HepG2 (cell line): Measurements from ENCODE around the gene DUT. TPM values are rescaled to one million over a fixed set of nuclear protein-coding genes. Genes with fewer than 3 reads are reported as not detected.

ENCODE experiments used
- AFF4 ChIP-seq: sonication (generic); formaldehyde crosslinking; IDR thresholded peaks from 2 replicates; pipeline ENCODE4 v1.4.0; 2020; ENCODE audit warnings: missing genetic modification reagents
- BHLHE40 ChIP-seq: IDR thresholded peaks from 2 replicates; pipeline ENCODE4 v1.6.1; 2011; ENCODE audit warnings: low read length, improper control_type of control experiment
- MAZ ChIP-seq, 2 experiments: sonication (generic) in 1 of 2; formaldehyde crosslinking in 1 of 2; IDR thresholded peaks; 2 replicates each; pipeline versions ENCODE4 v1.5.0 to v1.6.1; 2012 to 2020; ENCODE audit warnings: low read depth in 2 of 2, mild to moderate bottlenecking in 2 of 2, borderline replicate concordance in 1 of 2, improper control_type of control experiment in 1 of 2, low read length in 1 of 2, missing genetic modification reagents in 1 of 2, moderate library complexity in 1 of 2
- MBD4 ChIP-seq: IDR thresholded peaks from 2 replicates; pipeline ENCODE4 v1.6.1; 2012; ENCODE audit warnings: low read length, inconsistent platforms, borderline replicate concordance
- SMC3 ChIP-seq: IDR thresholded peaks from 2 replicates; pipeline ENCODE4 v1.6.1; 2011; ENCODE audit warnings: low read length, improper control_type of control experiment
- YEATS2 ChIP-seq: sonication (generic); formaldehyde crosslinking; IDR thresholded peaks from 2 replicates; pipeline ENCODE4 v1.4.0; 2020; ENCODE audit warnings: missing genetic modification reagents, borderline replicate concordance
- ZBTB21 ChIP-seq: sonication (generic); formaldehyde crosslinking; IDR thresholded peaks from 2 replicates; pipeline ENCODE4 v1.4.0; 2020; ENCODE audit warnings: missing genetic modification reagents
- ZEB1 ChIP-seq: IDR thresholded peaks from 2 replicates; pipeline ENCODE4 v1.6.1; 2012; ENCODE audit warnings: mild to moderate bottlenecking, low read depth, inconsistent platforms; ENCODE audit not compliant: insufficient replicate concordance
- ZNF629 ChIP-seq: sonication (generic); formaldehyde crosslinking; conservative IDR thresholded peaks from 2 replicates; pipeline ENCODE4 v1.5.0; 2020; ENCODE audit warnings: missing genetic modification reagents
- ZNF713 ChIP-seq: sonication (generic); formaldehyde crosslinking; IDR thresholded peaks from 2 replicates; pipeline ENCODE4 v1.4.0; 2020; ENCODE audit warnings: mild to moderate bottlenecking, missing genetic modification reagents
- polyA plus RNA-seq, 8 experiments: library from polyadenylated mRNA; depleted of rRNA in 3 of 8; stranded (reverse) in 7 of 8; unstranded in 1 of 8; fragments of >200 nt; fragmentation: Illumina TruSeq in 4 of 8; extraction: Trizol in 4 of 8; gene quantifications; 2 replicates each; pipeline versions ENCODE4 v1.2.1 to v1.2.3, GENCODE V29; 2011 to 2016; ENCODE audit warnings: low read depth in 4 of 8, missing spikeins in 1 of 8, mixed read lengths in 1 of 8; ENCODE audit not compliant: insufficient read depth in 1 of 8
- total RNA-seq, 5 experiments: library from RNA; depleted of rRNA; stranded (reverse); fragments of >200 nt; fragmentation: Illumina TruSeq; extraction: Trizol; gene quantifications; 2 replicates each; pipeline ENCODE4 v1.2.3, GENCODE V29; 2016; ENCODE audit warnings: low read depth in 1 of 5
- TF ChIP-seq, protein P1 (sequence below): sonication (generic); formaldehyde crosslinking; IDR thresholded peaks from 2 replicates; pipeline ENCODE4 v1.4.0; 2020; ENCODE audit warnings: missing genetic modification reagents, mild to moderate bottlenecking, borderline replicate concordance
- TF ChIP-seq, protein P2 (sequence below): sonication (generic); formaldehyde crosslinking; IDR thresholded peaks from 2 replicates; pipeline ENCODE4 v1.4.0; 2020; ENCODE audit warnings: missing genetic modification reagents; ENCODE audit errors: not compliant biosample characterization
- TF ChIP-seq, protein P3 (sequence below), 2 experiments: IDR thresholded peaks; 2 replicates each; pipeline ENCODE4 v1.6.1; 2011 to 2012; ENCODE audit warnings: low read length in 2 of 2, borderline replicate concordance in 1 of 2, low read depth in 1 of 2, mild to moderate bottlenecking in 1 of 2, moderate library complexity in 1 of 2
- TF ChIP-seq, protein P4 (sequence below): sonication (generic); formaldehyde crosslinking; IDR thresholded peaks from 2 replicates; pipeline ENCODE4 v1.8.0; 2022; ENCODE audit warnings: mild to moderate bottlenecking, missing genetic modification reagents, moderate library complexity

Gene DUT
- total and polyA plus RNA-seq, 2 of the 13 experiments (the other 11 are each of a cell fraction or from before 2014, with no cell fraction given): 36.7 to 131 TPM

DNA sequence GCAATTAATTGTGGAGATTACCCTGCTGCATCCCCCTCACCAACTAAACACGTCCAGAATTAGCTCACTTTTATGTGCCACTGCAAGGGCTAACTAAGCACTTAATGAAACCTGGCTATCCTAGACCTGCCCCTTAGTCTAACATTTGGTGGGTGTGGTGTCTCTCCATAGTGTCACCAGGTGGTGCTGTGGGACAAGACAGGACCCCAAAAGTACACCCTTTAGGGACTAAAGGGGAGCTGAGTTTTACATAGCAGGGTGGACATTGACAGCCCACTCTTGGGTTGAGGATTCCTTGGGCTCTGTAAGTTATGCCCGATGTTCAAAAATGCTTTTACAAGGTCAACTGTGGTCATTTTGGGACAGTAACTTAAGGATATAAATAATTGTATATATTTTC is 5.7 kb downstream of the DUT start (continued):
- TF ChIP-seq, protein P1, sequence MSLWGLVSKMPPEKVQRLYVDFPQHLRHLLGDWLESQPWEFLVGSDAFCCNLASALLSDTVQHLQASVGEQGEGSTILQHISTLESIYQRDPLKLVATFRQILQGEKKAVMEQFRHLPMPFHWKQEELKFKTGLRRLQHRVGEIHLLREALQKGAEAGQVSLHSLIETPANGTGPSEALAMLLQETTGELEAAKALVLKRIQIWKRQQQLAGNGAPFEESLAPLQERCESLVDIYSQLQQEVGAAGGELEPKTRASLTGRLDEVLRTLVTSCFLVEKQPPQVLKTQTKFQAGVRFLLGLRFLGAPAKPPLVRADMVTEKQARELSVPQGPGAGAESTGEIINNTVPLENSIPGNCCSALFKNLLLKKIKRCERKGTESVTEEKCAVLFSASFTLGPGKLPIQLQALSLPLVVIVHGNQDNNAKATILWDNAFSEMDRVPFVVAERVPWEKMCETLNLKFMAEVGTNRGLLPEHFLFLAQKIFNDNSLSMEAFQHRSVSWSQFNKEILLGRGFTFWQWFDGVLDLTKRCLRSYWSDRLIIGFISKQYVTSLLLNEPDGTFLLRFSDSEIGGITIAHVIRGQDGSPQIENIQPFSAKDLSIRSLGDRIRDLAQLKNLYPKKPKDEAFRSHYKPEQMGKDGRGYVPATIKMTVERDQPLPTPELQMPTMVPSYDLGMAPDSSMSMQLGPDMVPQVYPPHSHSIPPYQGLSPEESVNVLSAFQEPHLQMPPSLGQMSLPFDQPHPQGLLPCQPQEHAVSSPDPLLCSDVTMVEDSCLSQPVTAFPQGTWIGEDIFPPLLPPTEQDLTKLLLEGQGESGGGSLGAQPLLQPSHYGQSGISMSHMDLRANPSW (CRISPR knock-in tag): no peak
- TF ChIP-seq, protein P2, sequence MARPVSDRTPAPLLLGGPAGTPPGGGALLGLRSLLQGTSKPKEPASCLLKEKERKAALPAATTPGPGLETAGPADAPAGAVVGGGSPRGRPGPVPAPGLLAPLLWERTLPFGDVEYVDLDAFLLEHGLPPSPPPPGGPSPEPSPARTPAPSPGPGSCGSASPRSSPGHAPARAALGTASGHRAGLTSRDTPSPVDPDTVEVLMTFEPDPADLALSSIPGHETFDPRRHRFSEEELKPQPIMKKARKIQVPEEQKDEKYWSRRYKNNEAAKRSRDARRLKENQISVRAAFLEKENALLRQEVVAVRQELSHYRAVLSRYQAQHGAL (CRISPR knock-in tag): no peak
- TF ChIP-seq BHLHE40 (no peak), MBD4 (no peak), ZEB1 (no peak), ZBTB21 (CRISPR knock-in tag) (no peak), MAZ (IDR thresholded peaks at IDR 0.05; ENCODE audit: borderline replicate concordance, low read depth, low read length) (no peak), MAZ (CRISPR knock-in tag; IDR thresholded peaks at IDR 0.05; ENCODE audit: low read depth) (no peak), ZNF713 (CRISPR knock-in tag) (no peak), AFF4 (CRISPR knock-in tag) (no peak), YEATS2 (CRISPR knock-in tag) (no peak), ZNF629 (no peak), SMC3 (peak; percentile 36; the same call in 1 of the 2 replicates)
- TF ChIP-seq, protein P3, sequence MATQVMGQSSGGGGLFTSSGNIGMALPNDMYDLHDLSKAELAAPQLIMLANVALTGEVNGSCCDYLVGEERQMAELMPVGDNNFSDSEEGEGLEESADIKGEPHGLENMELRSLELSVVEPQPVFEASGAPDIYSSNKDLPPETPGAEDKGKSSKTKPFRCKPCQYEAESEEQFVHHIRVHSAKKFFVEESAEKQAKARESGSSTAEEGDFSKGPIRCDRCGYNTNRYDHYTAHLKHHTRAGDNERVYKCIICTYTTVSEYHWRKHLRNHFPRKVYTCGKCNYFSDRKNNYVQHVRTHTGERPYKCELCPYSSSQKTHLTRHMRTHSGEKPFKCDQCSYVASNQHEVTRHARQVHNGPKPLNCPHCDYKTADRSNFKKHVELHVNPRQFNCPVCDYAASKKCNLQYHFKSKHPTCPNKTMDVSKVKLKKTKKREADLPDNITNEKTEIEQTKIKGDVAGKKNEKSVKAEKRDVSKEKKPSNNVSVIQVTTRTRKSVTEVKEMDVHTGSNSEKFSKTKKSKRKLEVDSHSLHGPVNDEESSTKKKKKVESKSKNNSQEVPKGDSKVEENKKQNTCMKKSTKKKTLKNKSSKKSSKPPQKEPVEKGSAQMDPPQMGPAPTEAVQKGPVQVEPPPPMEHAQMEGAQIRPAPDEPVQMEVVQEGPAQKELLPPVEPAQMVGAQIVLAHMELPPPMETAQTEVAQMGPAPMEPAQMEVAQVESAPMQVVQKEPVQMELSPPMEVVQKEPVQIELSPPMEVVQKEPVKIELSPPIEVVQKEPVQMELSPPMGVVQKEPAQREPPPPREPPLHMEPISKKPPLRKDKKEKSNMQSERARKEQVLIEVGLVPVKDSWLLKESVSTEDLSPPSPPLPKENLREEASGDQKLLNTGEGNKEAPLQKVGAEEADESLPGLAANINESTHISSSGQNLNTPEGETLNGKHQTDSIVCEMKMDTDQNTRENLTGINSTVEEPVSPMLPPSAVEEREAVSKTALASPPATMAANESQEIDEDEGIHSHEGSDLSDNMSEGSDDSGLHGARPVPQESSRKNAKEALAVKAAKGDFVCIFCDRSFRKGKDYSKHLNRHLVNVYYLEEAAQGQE (IDR thresholded peaks at IDR 0.05; ENCODE audit: borderline replicate concordance in 1 of 2, low read depth in 1 of 2, low read length in 2 of 2): no peak
- TF ChIP-seq, protein P4, sequence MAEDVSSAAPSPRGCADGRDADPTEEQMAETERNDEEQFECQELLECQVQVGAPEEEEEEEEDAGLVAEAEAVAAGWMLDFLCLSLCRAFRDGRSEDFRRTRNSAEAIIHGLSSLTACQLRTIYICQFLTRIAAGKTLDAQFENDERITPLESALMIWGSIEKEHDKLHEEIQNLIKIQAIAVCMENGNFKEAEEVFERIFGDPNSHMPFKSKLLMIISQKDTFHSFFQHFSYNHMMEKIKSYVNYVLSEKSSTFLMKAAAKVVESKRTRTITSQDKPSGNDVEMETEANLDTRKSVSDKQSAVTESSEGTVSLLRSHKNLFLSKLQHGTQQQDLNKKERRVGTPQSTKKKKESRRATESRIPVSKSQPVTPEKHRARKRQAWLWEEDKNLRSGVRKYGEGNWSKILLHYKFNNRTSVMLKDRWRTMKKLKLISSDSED (CRISPR knock-in tag): no peak
